GM18505 (cell line): Measurements from ENCODE around the gene CALHM5.
"Not testable (repeated sequence)": the region's sequence is repeated elsewhere in the genome, so short reads cannot be mapped to it uniquely, and the experiment has no call there.

Experiments used
- ATAC-seq: cut with Tn5 transposase; IDR thresholded peaks from one replicate; pipeline ENCODE4 v1.9.1; 2021; ENCODE audit not compliant: unreplicated experiment
- POLR2A ChIP-seq: IDR thresholded peaks from 4 replicates; pipeline ENCODE4 v1.6.1; 2011; ENCODE audit warnings: borderline replicate concordance; ENCODE audit not compliant: insufficient read depth, insufficient read length; ENCODE audit errors: extremely low read depth

CALHM5 gene

GRCh38 chr6:116485559-116486184 lies 25.8 kb upstream of the CALHM5 start:
- no peak for TF ChIP-seq POLR2A
- no peak for ATAC-seq

GRCh38 chr6:116491610-116492330 lies 19.7 kb upstream of the CALHM5 start:
- ATAC-seq: no peak
- TF ChIP-seq POLR2A: no peak

DNA sequence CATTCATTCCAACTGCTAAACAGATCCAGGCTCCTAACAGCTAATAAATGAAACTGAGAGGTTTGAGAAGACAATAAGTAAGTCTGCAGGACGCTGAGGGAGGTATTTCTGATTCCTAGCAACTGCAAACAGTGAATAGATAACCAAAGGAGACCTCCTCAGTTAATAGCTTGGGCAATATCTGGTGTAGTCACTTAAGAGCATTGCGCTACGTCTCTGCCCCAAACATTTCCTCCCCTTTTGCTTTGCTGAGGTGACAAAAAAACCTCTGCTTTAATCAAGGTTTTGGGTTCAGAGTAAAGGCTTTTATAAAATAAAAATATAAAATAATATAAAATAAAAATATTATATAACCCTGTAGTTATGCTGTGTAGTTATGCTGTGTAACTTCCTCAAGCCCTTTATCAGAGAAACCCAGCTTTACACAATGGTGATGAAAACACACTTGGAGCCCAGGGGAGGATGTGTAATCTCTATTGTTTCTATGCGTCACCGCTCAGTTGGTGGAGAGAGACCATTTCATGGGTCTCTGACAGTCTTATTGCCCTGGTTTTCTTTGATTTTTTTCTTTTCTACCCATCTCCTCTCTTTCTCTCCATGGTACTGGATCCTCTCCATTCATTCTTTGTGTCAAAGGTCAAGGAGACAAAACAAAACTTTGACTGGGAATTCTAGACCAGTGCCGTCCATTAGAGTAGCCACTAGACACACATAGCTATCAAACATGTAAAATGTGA lies 18.9 kb upstream of the CALHM5 start:
- ATAC-seq: no peak
- TF ChIP-seq POLR2A: no peak

DNA sequence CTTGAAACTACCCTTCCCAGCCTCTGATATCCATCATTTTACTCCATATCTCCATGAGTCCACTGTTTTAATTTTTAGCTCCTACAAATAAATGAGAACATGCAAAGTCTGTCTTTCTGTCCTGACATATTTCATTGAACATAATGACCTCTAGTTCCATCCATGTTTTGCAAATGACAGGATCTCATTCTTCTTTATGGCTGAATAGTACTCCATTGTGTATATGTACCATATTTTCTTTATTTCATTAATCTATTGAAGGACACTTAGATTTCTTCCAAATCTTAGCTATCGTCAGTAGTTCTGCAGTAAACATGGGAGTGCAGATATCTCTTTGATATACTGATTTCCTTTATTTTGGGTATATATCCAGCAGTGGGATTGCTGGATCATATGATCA lies 16.3 kb upstream of the CALHM5 start:
- ATAC-seq: not testable (repeated sequence)

DNA sequence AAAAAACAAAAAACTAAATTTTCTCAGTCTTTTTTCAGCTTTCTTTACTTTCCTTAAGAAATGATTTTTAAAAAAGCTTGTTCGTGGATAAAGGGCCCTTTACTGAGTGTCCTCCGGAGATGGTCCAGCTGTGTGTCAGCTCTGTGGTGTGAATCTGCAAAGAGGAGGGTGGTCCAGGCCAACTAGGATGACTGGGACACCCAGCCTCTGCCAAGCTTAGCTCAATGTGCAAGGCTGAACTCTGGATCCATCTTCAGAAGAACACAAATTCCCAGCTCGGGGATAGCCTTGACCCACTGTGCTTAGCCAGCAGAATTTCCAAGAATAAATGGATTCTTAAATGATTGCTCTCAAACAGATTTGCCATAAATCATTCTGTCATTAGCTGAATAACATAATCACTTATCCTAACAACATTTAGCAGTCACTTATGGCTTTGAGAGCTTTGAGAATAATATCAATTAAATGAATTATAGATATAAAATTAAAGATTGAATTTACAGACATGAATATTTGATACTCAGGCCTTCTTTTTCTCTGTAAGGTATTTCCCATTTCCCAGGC lies 14.2 kb upstream of the CALHM5 start:
- no peak for ATAC-seq
- TF ChIP-seq POLR2A: no peak

DNA sequence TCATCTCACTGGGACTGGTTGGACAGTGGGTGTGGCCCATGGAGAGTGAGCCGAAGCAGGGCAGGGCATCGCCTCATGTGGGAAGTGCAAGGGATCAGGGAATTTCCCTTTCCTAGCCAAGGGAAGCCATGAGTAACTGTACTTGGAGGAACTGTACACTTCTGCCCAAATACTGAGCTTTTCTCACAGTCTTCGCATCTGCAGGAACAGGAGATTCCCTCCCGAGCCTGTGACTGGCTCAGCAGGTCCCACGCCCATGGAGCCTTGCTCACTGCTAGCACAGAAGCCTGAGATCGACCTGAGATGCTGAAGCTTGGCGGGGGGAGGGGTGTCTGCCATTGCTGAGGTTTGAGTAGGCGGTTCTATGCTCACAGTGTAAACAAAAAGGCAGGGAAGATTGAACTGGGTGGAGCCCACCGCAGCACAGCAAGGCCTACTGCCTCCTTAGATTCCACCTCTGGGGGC lies 10.4 kb upstream of the CALHM5 start:
- TF ChIP-seq POLR2A: no peak
- ATAC-seq: no peak

GRCh38 chr6:116507324-116507723 lies 4.1 kb upstream of the CALHM5 start:
- no peak for TF ChIP-seq POLR2A
- no peak for ATAC-seq

DNA sequence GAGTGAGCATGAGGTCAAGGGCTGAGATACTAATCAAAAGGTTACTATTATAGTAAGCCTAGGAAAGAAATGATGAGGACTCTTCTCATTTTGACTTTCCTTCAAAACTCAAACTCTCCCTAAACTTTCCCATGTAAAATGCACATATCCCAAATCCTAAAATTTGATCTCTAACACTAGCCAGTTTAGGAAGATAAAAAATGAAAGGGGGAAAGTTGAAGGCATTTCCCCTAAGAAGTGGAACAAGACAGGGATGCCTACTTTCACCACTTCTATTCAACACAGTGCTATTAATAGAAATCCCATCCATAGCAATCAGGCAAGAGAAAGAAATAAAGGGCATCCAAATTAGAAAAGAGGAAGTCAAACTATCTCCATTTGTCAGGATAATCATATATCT lies 2.9 kb upstream of the CALHM5 start:
- no peak for ATAC-seq
- TF ChIP-seq POLR2A: no peak

DNA sequence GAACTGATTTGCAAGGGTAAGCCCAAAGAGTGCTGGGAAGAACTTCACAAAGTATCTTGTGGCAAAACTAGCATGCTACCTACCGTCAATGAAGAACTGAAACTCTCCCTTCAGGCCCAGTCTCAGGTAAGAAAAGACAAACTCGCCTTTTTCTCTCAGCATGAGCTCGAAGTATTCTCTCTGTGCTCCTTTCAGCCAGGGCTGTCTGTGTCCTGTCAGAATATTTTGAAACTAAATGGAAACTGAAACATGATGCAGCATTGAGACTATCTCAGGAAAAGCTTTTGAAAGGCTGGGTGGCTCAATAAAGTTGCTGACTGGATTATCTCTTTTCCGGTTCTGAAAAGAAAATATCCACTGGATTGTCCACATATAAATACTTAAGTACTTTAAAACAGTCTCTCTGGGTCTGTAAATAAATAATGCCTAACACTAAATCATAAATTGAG lies 696 bp downstream of the CALHM5 start:
- TF ChIP-seq POLR2A: no peak
- ATAC-seq: peak; percentile 94

- TF ChIP-seq POLR2A: no peak
- ATAC-seq: no peak
These were observed 1.3 kb downstream of the CALHM5 start for GRCh38 chr6:116512734-116513133.

GRCh38 chr6:116513224-116513875 lies 1.9 kb downstream of the CALHM5 start:
- no peak for TF ChIP-seq POLR2A
- no peak for ATAC-seq

- ATAC-seq: no peak
- no peak for TF ChIP-seq POLR2A
These were observed 2.7 kb downstream of the CALHM5 start for GRCh38 chr6:116514111-116514510.

- no peak for TF ChIP-seq POLR2A
- ATAC-seq: no peak
These were observed 3.7 kb downstream of the CALHM5 start for GRCh38 chr6:116515141-116515540.
